Peyer's patch (tissue), 4 donors: ENCODE data around the gene TCF7. TPM values are rescaled to one million over a fixed set of nuclear protein-coding genes. Genes with fewer than 3 reads are reported as not detected.

ENCODE experiments used
- DNase-seq, 3 donors: peaks; one replicate each; pipeline ENCODE4 v3.0.0-alpha.2; 2017 to 2019
- H3K27ac ChIP-seq, 4 donors: fragments of 200-600 bp; sonication (generic); one replicate each; pipeline ENCODE4 v1.5.1; 2016 to 2019
- H3K27me3 ChIP-seq, 2 donors: fragments of 200-600 bp; sonication (generic); one replicate each; pipeline ENCODE4 v1.5.1; 2019
- H3K36me3 ChIP-seq, 3 donors: fragments of 200-600 bp; sonication (generic); one replicate each; pipeline ENCODE4 v1.5.1; 2016 to 2019
- H3K4me1 ChIP-seq, 4 donors: fragments of 200-600 bp; sonication (generic); one replicate each; pipeline ENCODE4 v1.5.1; 2016 to 2019
- H3K4me3 ChIP-seq, 4 donors: fragments of 200-600 bp; sonication (generic); 1 replicate in 3 of 4; 2 replicates in 1 of 4; pipeline ENCODE4 v1.5.1; 2016 to 2019; ENCODE audit warnings: mild to moderate bottlenecking in 1 of 4
- H3K9me3 ChIP-seq, 4 donors: fragments of 200-600 bp; sonication (generic); one replicate each; pipeline ENCODE4 v1.5.1; 2016 to 2019; ENCODE audit warnings: mild to moderate bottlenecking in 1 of 4
- CTCF ChIP-seq, 6 experiments: fragments of 450-650 bp in 4 of 6; fragments of 200-600 bp in 2 of 6; sonication (generic) in 1 of 6; IDR thresholded peaks; one replicate each; pipeline ENCODE4 v1.5.1; 2017 to 2019; ENCODE audit warnings: antibody characterized with exemption in 6 of 6, mild to moderate bottlenecking in 3 of 6, moderate library complexity in 1 of 6
- POLR2A ChIP-seq, 2 donors: fragments of 450-650 bp; IDR thresholded peaks; one replicate each; pipeline ENCODE4 v1.5.1; 2017; ENCODE audit warnings: antibody characterized with exemption in 2 of 2, mild to moderate bottlenecking in 2 of 2, moderate library complexity in 2 of 2
- total RNA-seq, 4 donors: library from RNA; depleted of rRNA; stranded (reverse); fragments of >200 nt; gene quantifications; one replicate each; pipeline ENCODE4 v1.1.0, GENCODE V29; 2016

The TCF7 gene
- total RNA-seq, 4 donors from 2014 or later: 11.8 to 32.2 (median 22.0) TPM

- H3K27me3 ChIP-seq: no peaks in the 10 kb centered on the region
- H3K4me1 ChIP-seq: no peaks in the 10 kb centered on the region
- no peak overlapping the region for H3K27ac ChIP-seq
- TF ChIP-seq POLR2A (IDR thresholded peaks at IDR 0.05) (no peak), CTCF (IDR thresholded peaks at IDR 0.05) (no peak)
- H3K4me3 ChIP-seq: no peak overlapping the region
- H3K36me3 ChIP-seq: no peaks in the 10 kb centered on the region
- no peak for DNase-seq
- no peaks in the 10 kb centered on the region for H3K9me3 ChIP-seq
Measured at GRCh38 chr5:134082264-134082992, 32.1 kb upstream of the TCF7 start.

GRCh38 chr5:134083517-134083916 is 31.0 kb upstream of the TCF7 start:
- H3K27ac ChIP-seq: no peak overlapping the region
- no peaks in the 10 kb centered on the region for H3K27me3 ChIP-seq
- no peaks in the 10 kb centered on the region for H3K4me1 ChIP-seq
- H3K9me3 ChIP-seq: no peaks in the 10 kb centered on the region
- no peak overlapping the region for H3K4me3 ChIP-seq
- DNase-seq: no peak
- no peak for TF ChIP-seq CTCF (IDR thresholded peaks at IDR 0.05)
- TF ChIP-seq POLR2A (IDR thresholded peaks at IDR 0.05): no peak
- H3K36me3 ChIP-seq: no peaks in the 10 kb centered on the region

GRCh38 chr5:134084022-134084565 is 30.4 kb upstream of the TCF7 start:
- H3K36me3 ChIP-seq: no peaks in the 10 kb centered on the region
- no peaks in the 10 kb centered on the region for H3K9me3 ChIP-seq
- H3K4me1 ChIP-seq: no peaks in the 10 kb centered on the region
- DNase-seq: no peak
- no peak overlapping the region for H3K4me3 ChIP-seq
- no peak for TF ChIP-seq POLR2A (IDR thresholded peaks at IDR 0.05)
- no peak for TF ChIP-seq CTCF (IDR thresholded peaks at IDR 0.05)
- no peaks in the 10 kb centered on the region for H3K27me3 ChIP-seq
- H3K27ac ChIP-seq: no peak overlapping the region

GRCh38 chr5:134084570-134084969 is 29.9 kb upstream of the TCF7 start:
- Histone ChIP-seq H3K27ac (no peak overlapping the region), H3K4me1 (no peaks in the 10 kb centered on the region), H3K36me3 (no peaks in the 10 kb centered on the region), H3K27me3 (no peaks in the 10 kb centered on the region), H3K4me3 (no peak overlapping the region), H3K9me3 (no peaks in the 10 kb centered on the region)
- DNase-seq: no peak
- TF ChIP-seq POLR2A (IDR thresholded peaks at IDR 0.05) (no peak), CTCF (IDR thresholded peaks at IDR 0.05) (no peak)

- DNase-seq: no peak
- Histone ChIP-seq H3K36me3 (no peaks in the 10 kb centered on the region), H3K4me1 (peaks cover 0 to 6% (median 2%) of the 10 kb centered on the region in 4 donors), H3K9me3 (no peaks in the 10 kb centered on the region), H3K27me3 (no peaks in the 10 kb centered on the region), H3K4me3 (no peak overlapping the region), H3K27ac (no peak overlapping the region)
- TF ChIP-seq POLR2A (IDR thresholded peaks at IDR 0.05) (no peak), CTCF (IDR thresholded peaks at IDR 0.05) (no peak)
Measured at GRCh38 chr5:134085411-134085810, 29.1 kb upstream of the TCF7 start.
